ENCODE data around the gene KCNQ4. TPM values are rescaled to one million over a fixed set of nuclear protein-coding genes. Genes with fewer than 3 reads are reported as not detected.

The KCNQ4 gene
- total RNA-seq, 1 experiment from 2014 or later: 1.4 TPM

DNA sequence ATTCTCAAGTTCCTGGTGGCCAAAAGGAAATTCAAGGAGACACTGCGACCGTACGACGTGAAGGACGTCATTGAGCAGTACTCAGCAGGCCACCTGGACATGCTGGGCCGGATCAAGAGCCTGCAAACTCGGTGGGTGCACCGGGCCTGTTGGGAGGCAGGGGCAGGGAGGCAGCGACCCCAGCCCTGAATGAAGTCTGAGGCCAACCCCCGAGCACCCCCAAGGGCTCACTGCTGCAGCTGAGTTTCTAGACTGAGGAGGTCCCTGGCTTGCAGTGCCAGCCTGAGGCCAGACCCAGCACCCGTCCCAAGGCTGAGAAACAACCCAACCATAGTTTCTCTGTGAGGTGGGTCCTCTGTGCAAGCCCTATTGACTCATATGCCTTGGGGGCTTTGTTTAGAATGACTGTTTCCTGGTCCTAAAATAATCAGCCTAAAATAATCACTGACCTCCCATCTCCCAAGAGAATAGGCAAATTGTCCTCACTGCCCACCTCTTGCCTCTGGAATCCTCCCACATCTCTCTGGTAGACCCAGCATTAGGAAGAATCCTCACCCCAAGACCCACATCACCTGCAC is 51.5 kb downstream of the KCNQ4 start:
- H4K5ac ChIP-seq (ENCODE audit: insufficient read length, low read depth, low read length): no peak overlapping the region
- no peak overlapping the region for H3K27ac ChIP-seq (ENCODE audit: insufficient read length, low read depth, low read length)
- H2AK5ac ChIP-seq (ENCODE audit: insufficient read length, low read length): no peak overlapping the region
- Mint-ChIP-seq H3K27me3 (ENCODE audit: low read depth) (no peaks in the 10 kb centered on the region), H3K36me3 (ENCODE audit: insufficient read depth in 1 of 3, low read depth in 3 of 3) (no peaks in the 10 kb centered on the region; a peak in 1 of 7 replicates), H3K4me3 (no peak overlapping the region), H3K27ac (no peak overlapping the region), H3K9me3 (no peaks in the 10 kb centered on the region; a peak in 1 of 5 replicates), H3K4me1 (peaks cover 8% of the 10 kb centered on the region in 2 experiments)
- H2BK5ac ChIP-seq (ENCODE audit: insufficient read length, low read length): no peak overlapping the region
- no CpG with 5 or more reads among the region's 11 CpGs for WGBS (ENCODE audit: extremely low coverage, insufficient read length, low lambda C conversion rate)
- no peaks in the 10 kb centered on the region for H3K27me3 ChIP-seq (ENCODE audit: insufficient read depth, low read length)
- no peaks in the 10 kb centered on the region for H4K20me1 ChIP-seq (ENCODE audit: control insufficient read depth, insufficient read depth, insufficient read length)
- no peak overlapping the region for H2BK15ac ChIP-seq (ENCODE audit: low read depth, low read length)
- no peak overlapping the region for H3K14ac ChIP-seq (ENCODE audit: insufficient read depth, low read length)
- no peak overlapping the region for H3K23ac ChIP-seq (ENCODE audit: insufficient read length, low read depth, low read length)
- TF ChIP-seq CTCF (conservative IDR thresholded peaks at IDR 0.05): no peak
- no peak overlapping the region for H3K9ac ChIP-seq (ENCODE audit: extremely low read depth, insufficient read length, low read length)
- H3K4me1 ChIP-seq (ENCODE audit: insufficient read depth, low read length): no peaks in the 10 kb centered on the region
- H3K18ac ChIP-seq (ENCODE audit: insufficient read length, low read depth, low read length): no peak overlapping the region
- no peaks in the 10 kb centered on the region for H3K79me2 ChIP-seq (ENCODE audit: insufficient read depth, low read length)
- no peak overlapping the region for H3K56ac ChIP-seq (ENCODE audit: insufficient read length, low read depth, low read length)
- H2BK120ac ChIP-seq (ENCODE audit: low read depth, low read length, poor library complexity, severe bottlenecking): no peak overlapping the region
- no peak overlapping the region for H3T11ph ChIP-seq (ENCODE audit: low read length)
- no peaks in the 10 kb centered on the region for H3K23me2 ChIP-seq (ENCODE audit: insufficient read length, low read depth, low read length, poor library complexity, severe bottlenecking)
- H3K4me2 ChIP-seq (ENCODE audit: insufficient read depth, insufficient read length, low read length): no peak overlapping the region
- H4K8ac ChIP-seq (replicated peaks; ENCODE audit: insufficient read length, low read depth, low read length): no peak overlapping the region
- no peak for DNase-seq
- no peaks in the 10 kb centered on the region for H3K9me3 ChIP-seq (ENCODE audit: control insufficient read depth, low read depth, low read length)
- no peak overlapping the region for H4K91ac ChIP-seq (ENCODE audit: insufficient read length, low read depth, low read length)
- no peaks in the 10 kb centered on the region for H3K79me1 ChIP-seq (ENCODE audit: insufficient read depth, low read depth, low read length, poor library complexity, severe bottlenecking)
- H3K4ac ChIP-seq (ENCODE audit: low read depth, low read length): no peak overlapping the region
- no peak overlapping the region for H2AFZ ChIP-seq (ENCODE audit: low read length)
- no peak overlapping the region for H2BK12ac ChIP-seq (ENCODE audit: insufficient read length, low read depth, low read length)
- no peak overlapping the region for H2BK20ac ChIP-seq (ENCODE audit: low read depth, low read length, poor library complexity, severe bottlenecking)
